Measurements from ENCODE around the gene SMAD7.

SMAD7 gene

GRCh38 chr18:48913201-48913600 lies 37.6 kb downstream of the SMAD7 start:
- no peak for DNase-seq

- no peak for DNase-seq
Observed at GRCh38 chr18:48910972-48911545, 39.7 kb downstream of the SMAD7 start.

- no peak for DNase-seq
Observed at GRCh38 chr18:48909721-48910120, 41.0 kb downstream of the SMAD7 start.

- DNase-seq, result no peak
Observed at GRCh38 chr18:48908916-48909315, 41.8 kb downstream of the SMAD7 start.

GRCh38 chr18:48905513-48905912 lies 45.3 kb downstream of the SMAD7 start:
- DNase-seq, result no peak

- DNase-seq, result no peak
Observed at GRCh38 chr18:48904847-48905394, 45.8 kb downstream of the SMAD7 start.

- no peak for DNase-seq
Observed at GRCh38 chr18:48904091-48904490, 46.7 kb downstream of the SMAD7 start.

GRCh38 chr18:48902856-48903601 lies 47.7 kb downstream of the SMAD7 start:
- DNase-seq, result no peak

GRCh38 chr18:48902023-48902855 lies 48.5 kb downstream of the SMAD7 start:
- peak; percentile 40 for DNase-seq

- DNase-seq, result no peak
Observed at GRCh38 chr18:48901145-48902022, 49.4 kb downstream of the SMAD7 start.

- no peak for DNase-seq
Observed at GRCh38 chr18:48900469-48900868, 50.3 kb downstream of the SMAD7 start.

GRCh38 chr18:48899558-48900174 lies 51.1 kb downstream of the SMAD7 start:
- DNase-seq, result no peak

GRCh38 chr18:48898521-48898920 lies 52.2 kb downstream of the SMAD7 start:
- no peak for DNase-seq

GRCh38 chr18:48897531-48897930 lies 53.2 kb downstream of the SMAD7 start:
- no peak for DNase-seq

- peak; percentile 98 for DNase-seq
Observed at GRCh38 chr18:48896875-48897511, 53.8 kb downstream of the SMAD7 start.

- no peak for DNase-seq
Observed at GRCh38 chr18:48896326-48896874, 54.4 kb downstream of the SMAD7 start.

GRCh38 chr18:48894799-48895346 lies 55.9 kb downstream of the SMAD7 start:
- no peak for DNase-seq

GRCh38 chr18:48893608-48894600 lies 56.9 kb downstream of the SMAD7 start:
- no peak for DNase-seq

- no peak for DNase-seq
Observed at GRCh38 chr18:48893061-48893607, 57.6 kb downstream of the SMAD7 start.
